GM18517 (cell line): ENCODE data around the gene KCTD20.

Experiments
- ATAC-seq: cut with Tn5 transposase; IDR thresholded peaks from one replicate; pipeline ENCODE4 v1.9.1; 2021; ENCODE audit warnings: mild to moderate bottlenecking, moderate library complexity; ENCODE audit not compliant: unreplicated experiment

The KCTD20 gene

DNA sequence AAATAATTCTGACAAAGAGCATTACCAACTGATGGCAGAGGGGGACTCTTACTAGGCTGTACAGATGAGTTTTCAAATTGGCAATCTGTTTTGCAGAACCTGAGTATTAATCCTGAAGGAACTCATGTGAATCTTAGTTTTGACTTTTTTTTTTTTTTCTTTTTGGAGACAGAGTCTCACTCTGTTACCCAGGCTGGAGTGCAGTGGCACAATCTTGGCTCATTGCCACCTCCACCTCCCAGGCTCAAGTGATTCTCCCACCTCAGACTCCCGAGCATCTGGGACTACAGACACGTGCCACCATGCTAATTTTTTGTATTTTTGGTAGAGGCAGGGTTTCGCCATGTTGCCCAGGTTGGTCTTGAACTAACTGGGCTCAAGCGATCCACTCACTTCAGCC lies 49.3 kb downstream of the KCTD20 start:
- no peak for ATAC-seq

DNA sequence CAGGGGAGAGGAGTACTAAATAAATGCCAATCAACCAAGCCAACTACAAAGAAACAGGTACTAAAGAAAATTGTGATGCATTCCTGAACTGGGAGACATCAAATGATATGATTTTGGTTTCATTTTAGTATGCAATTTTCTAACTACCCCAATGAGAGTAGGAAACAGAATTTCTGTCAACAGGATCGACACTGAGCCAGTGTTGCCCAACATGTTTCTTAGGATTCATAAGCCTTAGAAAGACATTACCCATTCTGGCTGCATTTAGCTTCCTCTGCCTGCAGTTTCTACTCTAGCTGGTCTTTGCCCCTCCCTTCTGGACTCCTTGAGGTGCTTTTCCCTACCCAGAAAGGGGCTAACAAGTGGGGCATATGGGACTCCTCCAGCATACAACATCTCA lies 49.8 kb downstream of the KCTD20 start:
- ATAC-seq: no peak

DNA sequence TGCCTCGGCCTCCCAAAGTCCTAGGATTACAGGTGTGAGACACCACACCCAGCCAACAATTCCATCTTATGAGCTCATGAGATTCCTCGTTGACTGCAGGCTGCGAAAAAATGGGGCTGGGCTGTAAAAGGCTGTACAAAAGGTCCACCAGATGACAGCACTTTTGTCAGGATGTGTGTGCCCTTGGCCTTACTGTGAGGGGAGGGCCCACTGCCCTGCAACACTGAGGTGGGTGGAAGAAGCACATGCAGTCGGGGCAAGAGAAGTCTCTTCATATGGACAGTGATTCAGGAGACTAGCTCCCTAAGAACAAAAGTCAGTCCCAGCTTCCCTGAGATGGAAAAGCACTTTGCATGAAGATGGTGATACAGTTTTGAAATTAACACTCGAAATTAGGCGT lies 50.5 kb downstream of the KCTD20 start:
- no peak for ATAC-seq

DNA sequence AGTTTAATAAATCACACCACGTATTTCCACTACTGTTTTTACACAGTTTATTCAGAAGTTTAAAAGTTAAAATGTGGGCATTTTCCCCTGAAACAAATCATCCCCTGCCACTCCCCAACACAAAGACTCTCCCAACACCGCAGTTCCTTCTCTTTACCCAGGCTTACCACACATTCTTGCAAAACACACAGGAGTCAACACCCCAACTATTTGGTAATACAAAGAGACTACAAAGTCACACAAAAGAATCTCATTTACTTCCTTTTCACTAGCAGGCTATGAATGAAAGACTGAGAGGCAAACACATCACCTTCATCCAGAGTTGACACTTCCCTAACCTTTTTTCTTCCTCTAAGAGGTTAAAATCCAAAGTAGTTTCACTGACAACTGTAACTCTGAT lies 51.1 kb downstream of the KCTD20 start:
- no peak for ATAC-seq

DNA sequence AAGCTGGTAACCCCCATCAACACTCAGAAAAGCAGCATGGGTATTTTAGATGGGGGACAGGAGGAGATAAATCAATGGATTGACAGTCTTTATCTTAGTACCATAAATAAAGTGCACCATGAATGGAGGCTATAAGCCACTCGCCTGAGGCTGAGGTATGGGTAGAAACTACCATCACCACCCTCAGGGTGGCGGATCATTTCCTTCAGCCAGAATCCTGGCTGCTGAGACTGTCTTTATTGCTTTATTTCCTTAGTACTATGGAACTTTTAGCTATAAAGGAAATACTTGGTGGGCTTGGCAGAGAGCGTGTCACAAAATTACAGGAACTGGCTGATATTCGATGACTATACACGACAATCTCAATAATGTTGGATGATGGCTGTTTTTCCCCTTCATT lies 52.3 kb downstream of the KCTD20 start:
- ATAC-seq: no peak

DNA sequence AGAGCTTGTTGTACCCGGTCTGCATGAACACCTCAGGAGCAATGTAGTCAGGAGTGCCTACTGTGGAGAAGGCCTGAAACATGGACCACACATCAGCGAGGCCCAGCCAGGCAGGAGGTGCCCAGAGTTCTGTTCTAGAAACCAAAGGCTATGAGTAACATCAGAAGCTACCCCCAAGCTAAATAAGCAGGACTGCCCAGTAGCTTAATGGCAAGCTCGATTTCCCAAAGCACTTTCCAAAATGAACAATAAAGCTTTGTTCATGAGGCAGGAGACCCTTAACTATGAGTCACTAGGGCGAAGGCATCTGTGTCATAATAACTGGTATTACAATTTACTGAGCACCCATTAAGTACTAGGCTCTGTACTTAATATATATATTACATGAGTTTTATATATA lies 57.1 kb downstream of the KCTD20 start:
- ATAC-seq: no peak

DNA sequence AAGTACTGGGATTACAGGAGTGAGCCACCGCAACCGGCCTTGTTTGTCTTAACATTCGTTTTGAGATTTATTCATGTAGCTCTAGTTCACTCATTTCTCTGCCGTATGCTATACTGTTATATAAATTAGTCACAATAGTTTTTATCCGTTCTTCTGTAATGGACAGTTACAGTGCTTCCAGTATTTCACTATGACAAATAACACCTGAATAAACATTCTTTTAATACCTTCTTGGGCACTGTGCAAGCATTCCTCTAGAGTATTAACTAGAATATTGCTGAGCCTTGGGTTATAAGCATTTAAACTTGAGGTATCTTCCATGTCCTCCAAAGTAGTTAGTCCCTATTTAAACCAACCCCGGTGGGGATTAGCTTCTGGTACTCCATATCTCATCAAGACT lies 58.9 kb downstream of the KCTD20 start:
- ATAC-seq: no peak

DNA sequence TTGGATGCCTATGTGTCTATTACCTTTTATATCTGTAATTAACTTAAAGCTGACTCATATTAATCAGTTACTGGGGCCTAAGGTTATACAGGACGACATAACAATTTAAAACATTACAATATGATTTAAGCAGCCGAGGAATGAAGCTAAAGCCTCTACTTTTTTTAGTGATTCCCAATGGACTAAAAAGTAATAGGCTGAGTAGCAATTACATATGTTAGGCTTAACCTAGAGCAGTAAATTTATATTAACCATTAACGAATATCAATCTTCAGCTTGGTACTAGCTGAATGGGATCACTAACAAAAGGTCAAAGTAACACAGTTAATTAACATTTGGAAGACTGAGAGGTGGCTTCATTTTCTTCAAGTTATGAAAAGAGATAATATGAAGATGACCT lies 61.4 kb downstream of the KCTD20 start:
- ATAC-seq: no peak

DNA sequence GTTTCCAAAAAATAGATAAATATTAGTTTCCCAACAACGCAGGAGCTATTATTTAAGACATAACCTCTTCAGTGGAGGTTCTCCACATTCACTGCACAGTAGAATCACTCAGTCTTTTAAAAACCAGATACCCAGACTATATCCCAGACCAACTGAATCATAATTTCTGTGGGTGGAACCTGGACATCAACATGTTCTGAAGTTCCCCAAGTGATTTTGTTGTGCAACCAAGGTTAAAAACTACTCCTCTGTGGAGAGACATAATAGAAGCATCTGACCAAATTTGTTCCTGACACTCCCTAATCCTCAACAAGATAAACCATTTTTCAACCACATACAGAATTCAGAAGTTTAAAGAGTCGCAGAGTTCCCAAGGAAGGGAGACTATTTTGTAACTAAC lies 62.2 kb downstream of the KCTD20 start:
- no peak for ATAC-seq

DNA sequence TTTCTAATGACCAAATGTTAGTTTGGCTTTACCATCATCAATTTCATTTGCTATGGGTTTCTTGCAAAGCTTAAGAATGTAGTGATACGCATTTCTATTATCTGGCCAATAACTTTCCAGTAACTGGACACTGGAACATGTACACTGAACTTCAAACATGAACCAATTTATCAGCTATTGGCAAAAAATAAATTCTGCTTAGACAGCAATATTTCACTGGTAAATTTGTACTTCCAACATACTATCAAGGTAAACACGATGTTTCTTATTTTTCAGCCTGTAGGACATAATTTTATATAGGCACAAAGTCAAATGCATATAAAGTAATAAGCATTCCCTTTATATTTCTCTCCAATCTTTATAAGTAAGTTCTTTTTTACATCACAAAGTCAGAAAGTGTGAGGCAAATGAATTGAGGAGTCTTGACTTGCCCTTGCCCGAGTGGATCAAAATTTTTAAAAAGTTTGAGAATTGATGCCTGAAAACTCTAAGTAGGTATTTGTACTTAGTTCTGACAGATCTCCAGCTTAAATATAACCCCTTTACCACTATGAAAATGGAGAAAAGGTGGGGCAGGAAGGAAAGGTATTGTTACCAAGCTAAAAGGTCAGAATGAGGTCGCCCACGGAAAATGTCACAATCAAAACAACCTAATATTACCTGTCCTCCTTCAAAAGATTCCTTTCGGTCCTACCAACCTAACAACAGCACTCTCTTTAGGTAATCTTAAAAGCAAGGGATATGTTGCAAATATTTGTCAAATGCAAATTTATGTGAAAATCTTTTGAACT lies 63.1 kb downstream of the KCTD20 start:
- no peak for ATAC-seq

DNA sequence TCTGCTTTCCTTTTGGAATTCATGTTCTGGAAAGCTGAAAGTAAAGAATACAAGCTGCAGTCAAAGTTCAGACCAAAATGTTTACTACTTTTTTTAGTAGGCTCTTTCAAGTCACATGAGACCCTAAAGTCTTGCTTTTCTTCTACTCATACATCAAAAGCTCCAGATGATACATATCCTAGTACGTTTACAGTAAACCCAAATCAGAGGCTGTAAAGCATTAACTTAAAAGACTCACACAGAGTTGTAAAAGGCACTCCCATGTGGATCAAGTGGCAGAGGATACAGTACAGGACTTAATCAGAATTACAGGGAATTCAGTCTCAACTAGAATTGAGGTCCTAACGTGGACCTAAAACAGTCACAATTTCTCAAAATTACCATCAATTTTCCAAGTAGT lies 63.8 kb downstream of the KCTD20 start:
- ATAC-seq: no peak

DNA sequence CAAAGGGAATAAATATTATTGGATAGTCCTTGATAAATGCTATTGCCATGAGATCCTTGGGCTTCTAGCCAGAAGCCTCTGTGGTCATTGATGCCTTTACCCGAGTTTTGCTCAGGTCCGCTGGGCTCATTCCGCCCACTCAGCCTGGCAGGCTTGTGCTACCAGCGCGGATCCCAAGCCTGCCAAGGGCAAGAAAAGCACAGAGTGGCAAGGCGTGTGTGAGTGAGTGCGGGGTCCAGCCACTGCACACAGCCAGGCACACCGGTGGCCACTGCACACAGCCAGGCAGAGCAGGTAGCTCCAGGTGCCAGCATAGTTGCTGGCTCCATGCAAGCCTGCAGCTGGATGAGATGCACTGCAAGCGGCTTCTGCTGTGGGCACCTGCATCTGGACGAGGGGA lies 65.7 kb downstream of the KCTD20 start:
- no peak for ATAC-seq

DNA sequence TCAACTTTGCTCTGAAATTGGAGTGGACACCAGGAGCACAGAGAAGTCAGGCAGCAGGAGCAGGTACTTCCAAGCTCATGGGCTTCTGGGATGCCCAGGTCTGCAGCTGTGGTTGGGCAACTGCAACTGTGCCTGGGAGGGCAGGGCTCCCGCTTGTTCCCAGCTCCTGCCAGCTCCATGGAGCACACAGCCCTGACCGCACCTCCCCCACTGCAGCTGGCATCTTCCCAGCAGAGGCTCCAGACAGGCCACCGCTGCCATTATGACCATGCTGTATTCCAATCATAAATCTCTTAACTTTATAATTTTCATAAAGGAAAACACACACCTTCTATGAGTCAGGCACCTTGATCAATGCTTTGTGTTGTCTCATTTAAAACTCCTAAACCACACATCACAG lies 67.6 kb downstream of the KCTD20 start:
- ATAC-seq: no peak

DNA sequence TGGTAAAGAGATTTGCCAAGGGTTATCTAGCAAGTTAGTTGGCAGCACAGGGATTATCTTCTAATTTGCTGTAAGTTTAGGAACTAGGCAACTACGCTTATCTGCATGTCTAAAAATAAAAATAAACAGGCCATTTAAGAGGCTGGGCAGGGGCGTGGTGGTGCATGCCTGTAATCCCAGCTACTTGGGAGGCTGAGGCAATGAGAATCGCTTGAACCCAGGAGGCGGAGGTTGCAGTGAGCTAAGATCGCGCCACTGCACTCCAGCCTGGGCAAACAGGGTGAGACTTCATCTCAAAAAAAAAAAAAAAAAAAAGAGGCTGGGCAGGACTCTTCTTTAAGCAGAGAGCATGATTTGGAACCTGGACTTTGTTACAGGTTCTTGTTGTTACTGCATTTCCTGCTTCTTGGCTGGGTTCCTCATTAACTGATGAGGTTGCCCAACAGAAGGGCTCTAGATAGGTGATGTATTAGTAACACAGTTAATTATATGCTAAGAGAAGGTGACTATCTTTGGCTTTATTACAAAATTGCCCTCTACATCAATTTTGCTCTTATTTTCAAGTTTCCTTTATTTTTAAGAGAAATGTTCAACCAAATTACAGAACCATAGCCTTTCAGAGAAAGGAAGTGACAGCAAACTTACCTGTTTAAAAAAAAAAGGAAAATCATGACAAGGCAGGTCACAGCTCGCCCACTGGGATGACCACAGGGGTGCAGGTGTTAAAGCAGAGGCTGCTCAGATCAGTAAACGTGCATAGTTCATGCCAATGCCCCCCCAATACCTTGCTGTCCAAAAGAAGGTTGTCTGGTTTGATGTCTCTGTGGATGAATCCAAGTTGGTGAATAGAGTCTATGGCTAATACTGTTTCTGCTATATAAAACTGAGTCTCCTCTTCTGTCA lies 72.0 kb downstream of the KCTD20 start:
- ATAC-seq: no peak

DNA sequence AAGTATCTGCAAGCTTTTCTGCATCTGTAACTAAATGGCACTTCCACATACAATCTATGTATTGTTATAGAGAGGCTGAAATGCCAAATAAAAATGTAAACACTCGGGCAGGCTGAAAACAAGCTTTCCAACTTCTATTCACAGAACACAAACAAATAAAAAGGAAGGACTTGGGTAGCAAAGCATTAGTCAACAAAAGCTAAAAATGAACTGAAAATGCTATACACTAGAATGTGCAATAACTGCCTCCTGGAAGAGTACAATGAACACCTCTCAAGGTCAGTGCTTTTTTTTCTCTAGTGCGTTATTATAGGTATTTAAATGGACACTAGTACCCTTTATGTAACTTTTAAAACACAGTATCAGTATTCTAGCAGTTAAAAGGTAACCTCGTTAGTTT lies 73.0 kb downstream of the KCTD20 start:
- ATAC-seq: no peak

DNA sequence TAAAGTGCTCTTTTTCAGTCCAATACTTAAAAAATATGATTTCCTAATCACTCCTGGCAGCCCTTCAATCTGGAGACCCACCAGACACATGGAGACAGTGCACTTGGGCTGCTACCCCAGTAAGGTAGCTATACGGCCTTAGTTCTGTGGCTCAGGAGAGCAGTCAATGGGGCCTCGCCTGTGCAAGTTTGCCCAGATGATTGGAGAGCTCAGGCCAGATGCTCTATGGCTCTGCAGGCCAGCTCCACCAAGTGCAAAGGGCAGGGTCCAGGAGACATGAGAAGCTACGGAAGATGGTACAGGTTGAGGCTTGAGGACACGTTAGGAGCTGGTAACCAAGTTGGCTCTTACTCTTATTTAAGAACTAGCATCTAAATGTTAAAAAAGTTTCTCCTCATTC lies 73.8 kb downstream of the KCTD20 start:
- no peak for ATAC-seq

DNA sequence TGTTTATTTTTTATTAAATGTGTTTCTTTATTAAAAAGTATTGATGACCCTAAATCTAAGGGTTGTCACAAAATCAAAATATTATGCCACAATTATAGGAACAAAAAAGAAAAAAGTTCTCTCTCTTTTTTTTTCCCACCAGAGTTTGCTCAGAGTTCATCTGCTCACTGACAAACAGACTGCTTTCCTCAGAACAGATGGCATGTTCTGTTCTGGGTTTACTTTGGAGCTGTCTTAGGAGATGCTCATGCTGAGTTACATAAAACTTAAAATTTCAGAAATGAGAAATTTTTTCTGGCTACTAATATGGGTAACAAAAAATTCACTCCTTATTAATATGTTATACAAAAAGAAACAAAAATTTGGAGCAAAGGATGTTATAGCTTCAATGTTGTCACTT lies 74.2 kb downstream of the KCTD20 start:
- no peak for ATAC-seq

DNA sequence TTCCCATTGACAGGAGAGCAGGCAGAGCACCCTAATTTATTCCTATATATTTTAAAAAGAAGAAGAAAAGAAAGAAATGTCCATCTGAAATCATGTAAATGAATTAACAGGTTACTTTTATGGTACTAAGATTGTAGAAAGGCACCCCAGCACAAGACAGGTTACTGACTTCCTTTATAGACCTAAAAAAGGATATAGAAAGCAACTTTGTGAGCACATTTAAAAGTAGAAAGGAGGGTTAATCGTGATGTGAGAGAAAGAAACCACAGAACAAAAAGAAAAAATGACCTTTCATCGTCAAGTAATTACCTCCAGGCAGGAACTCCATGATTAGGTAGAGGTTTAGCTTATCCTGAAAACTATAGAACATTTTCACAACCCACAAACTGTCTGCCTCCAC lies 74.6 kb downstream of the KCTD20 start:
- no peak for ATAC-seq

DNA sequence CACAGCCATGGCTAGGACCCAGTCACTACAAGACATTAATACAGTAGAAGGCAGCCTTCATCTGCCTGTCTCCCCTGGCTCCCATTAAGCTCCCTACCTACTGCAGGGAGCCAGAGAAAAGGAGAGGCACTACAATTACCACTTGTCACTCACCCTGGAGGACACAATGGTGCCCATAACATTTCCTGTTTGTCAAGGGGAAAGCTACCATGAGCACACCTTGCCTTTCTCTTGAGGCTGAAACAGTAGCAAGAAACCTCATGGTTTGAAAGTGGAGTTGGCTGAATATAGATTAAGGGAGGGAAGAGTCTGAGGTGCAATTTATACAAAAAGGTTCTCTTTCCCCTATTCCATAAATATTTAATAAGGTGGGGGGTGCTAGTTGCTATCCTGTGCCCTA lies 76.6 kb downstream of the KCTD20 start:
- ATAC-seq: no peak

DNA sequence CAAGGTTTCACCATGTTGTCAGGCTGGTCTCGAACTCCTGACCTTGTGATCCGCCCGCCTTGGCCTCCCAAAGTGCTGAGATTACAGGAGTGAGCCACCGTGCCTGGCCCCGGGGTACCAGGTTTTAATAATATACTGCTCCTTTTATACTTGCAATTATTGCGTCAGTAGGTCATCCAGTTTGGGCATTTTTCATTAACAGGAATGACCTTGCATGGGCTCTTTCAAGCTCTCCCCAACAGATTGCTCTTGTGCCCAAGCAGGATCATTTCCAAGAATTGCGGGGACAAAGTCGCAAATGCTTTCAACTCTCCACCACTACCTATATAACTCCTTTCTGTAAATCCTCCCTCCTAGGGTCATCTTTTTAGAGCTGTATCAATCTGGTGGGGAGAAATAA lies 80.7 kb downstream of the KCTD20 start:
- no peak for ATAC-seq

DNA sequence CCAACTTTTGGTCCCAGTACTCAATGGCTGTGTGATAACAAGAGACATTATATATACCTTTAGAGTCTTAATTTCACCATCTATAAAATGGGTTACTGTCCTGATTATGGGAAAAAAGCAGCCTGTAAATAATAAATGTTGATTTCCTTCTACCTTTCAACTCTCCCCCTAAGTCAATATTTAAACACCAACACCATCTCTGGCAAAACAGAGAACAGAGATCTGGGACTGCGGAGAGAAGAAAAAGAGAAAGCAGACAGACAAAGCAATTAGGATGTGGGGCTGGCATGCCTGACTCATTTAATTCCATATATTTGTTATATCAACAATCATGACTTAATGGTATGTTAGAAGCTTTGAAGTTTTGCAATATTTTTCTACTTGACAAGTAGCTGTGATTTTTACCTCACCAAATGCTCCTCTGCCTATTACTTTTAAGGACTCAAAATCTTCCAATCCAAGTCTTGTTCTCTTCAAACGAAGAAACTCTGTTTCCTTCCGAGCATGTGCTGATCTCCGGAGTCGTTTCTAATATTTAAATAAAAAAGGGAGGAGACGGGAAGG lies 81.2 kb downstream of the KCTD20 start:
- ATAC-seq: no peak

DNA sequence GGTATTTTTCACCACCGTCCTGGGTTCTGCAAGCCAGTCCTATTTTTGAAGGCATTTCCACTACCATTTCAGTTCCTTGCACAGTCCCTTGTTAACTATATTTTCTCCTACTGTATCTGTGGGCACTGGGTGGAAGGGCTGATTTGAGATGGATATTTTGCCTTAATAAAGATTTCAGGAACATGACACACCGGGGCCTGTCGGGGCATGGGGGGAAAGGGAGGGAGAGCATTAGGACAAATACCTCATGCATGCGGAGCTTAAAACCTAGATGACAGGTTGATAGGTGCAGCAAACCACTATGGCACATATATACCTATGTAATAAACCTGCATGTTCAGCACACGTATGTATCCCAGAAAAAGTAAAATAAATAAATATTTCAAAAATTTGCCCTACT lies 82.1 kb downstream of the KCTD20 start:
- no peak for ATAC-seq
